ENCODE results near the gene PDK2. TPM values are rescaled to one million over a fixed set of nuclear protein-coding genes. Genes with fewer than 3 reads are reported as not detected.

PDK2 gene
- total and polyA plus RNA-seq, 10 of the 15 experiments (the other 5 are each of a cell fraction or from before 2014, with no cell fraction given): 0.98 to 22.6 (median 12.3) TPM

DNA sequence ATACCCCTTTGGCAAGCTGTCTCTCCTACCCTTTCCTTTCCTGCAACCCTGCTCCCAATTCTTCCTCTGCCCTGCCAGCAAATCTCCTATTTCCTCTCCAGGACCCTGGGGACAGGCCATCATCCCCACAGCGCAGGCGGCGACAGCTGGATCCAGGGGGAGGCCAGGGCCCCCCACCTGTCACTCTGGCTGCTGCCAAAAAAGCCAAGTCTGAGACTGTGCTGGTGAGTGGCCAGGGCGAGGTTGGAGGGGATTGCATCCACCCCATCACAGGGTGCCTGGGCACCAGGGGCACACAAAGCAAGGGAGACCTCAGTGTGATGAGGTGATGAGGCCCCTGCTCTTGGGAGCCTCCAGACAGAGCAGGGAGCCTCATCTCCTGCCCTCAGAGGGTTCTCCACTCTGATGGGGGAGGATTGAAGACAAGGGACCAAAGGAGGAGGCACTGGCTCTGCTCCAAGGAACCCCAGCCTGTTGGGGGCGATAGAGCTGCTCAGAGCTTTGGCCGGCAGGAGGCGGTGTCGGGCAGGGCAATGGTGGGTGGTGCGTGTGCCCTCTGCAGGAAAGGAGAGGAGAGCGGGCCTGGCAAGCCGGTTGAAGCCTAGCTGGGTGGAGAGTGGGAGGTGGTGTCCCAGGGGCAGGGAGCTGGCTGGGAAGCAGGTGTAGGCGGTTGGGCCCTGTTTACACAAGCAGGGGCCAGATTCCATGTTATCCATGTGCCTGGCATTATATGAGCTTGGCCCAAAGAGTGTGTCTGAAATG lies 15.6 kb upstream of the PDK2 start:
- Histone ChIP-seq H3K79me2 (ENCODE audit: control insufficient read depth, insufficient read depth, low read length) (no peaks in the 10 kb centered on the region), H3K27me3 (replicated peaks in 1 of 2; ENCODE audit: control insufficient read depth in 2 of 2, insufficient read depth in 2 of 2, low read length in 1 of 2) (no peaks in the 10 kb centered on the region), H3K4me2 (ENCODE audit: control insufficient read depth, insufficient read depth) (no peak overlapping the region), H3K4me1 (ENCODE audit: control insufficient read depth, insufficient read depth, low read length) (peaks cover 5% of the 10 kb centered on the region; the same call in 1 of the 2 replicates), H3K4me3 (no peak overlapping the region), H3K9ac (ENCODE audit: control insufficient read depth, insufficient read depth, low read length) (no peak overlapping the region), H3K9me3 (replicated peaks; ENCODE audit: control insufficient read depth, insufficient read depth, low read length) (no peaks in the 10 kb centered on the region), H2AFZ (ENCODE audit: control insufficient read depth, low read depth, low read length) (no peak overlapping the region), H4K20me1 (ENCODE audit: control insufficient read depth, insufficient read depth) (no peaks in the 10 kb centered on the region), H3K27ac (ENCODE audit: control insufficient read depth, insufficient read depth) (no peak overlapping the region), H3K36me3 (ENCODE audit: control insufficient read depth in 2 of 2, insufficient read depth in 2 of 2, low read length in 1 of 2) (peaks cover 0 to 4% of the 10 kb centered on the region in 2 experiments; a peak in 2 of 4 replicates)
- no TSS peak for BruUV-seq (replicated peaks)
- FAIRE-seq (no peak), ATAC-seq (peak; percentile 77), DNase-seq (ENCODE audit: low read depth, low spot score) (no peak)
- POLR2A ChIA-PET: no interaction called here
- RAD21 ChIA-PET (ENCODE audit: unreplicated experiment): no interaction called here
- SMC1A ChIA-PET (ENCODE audit: uncharacterized antibody, unreplicated experiment): interaction anchor here (1.1 kb wide), 1 partner anchor 53 kb away, joined by 3 read pairs; no protein-coding TSS in a partner anchor
- TF ChIP-seq RAD21 (IDR thresholded peaks at IDR 0.05; ENCODE audit: insufficient read depth, low read depth, low read length): peak; percentile 37; the same call in 1 of the 2 replicates
- peak; percentile 70 for TF ChIP-seq YY1 (IDR thresholded peaks at IDR 0.05; ENCODE audit: low read depth, low read length)
- TF ChIP-seq, protein P1, sequence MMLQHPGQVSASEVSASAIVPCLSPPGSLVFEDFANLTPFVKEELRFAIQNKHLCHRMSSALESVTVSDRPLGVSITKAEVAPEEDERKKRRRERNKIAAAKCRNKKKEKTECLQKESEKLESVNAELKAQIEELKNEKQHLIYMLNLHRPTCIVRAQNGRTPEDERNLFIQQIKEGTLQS (IDR thresholded peaks at IDR 0.05; ENCODE audit: borderline replicate concordance, extremely low read depth, low read depth, low read length): 0 out of 2 replicates have a peak, but pooled peaks have one; percentile 22
- TF ChIP-seq, protein P2, sequence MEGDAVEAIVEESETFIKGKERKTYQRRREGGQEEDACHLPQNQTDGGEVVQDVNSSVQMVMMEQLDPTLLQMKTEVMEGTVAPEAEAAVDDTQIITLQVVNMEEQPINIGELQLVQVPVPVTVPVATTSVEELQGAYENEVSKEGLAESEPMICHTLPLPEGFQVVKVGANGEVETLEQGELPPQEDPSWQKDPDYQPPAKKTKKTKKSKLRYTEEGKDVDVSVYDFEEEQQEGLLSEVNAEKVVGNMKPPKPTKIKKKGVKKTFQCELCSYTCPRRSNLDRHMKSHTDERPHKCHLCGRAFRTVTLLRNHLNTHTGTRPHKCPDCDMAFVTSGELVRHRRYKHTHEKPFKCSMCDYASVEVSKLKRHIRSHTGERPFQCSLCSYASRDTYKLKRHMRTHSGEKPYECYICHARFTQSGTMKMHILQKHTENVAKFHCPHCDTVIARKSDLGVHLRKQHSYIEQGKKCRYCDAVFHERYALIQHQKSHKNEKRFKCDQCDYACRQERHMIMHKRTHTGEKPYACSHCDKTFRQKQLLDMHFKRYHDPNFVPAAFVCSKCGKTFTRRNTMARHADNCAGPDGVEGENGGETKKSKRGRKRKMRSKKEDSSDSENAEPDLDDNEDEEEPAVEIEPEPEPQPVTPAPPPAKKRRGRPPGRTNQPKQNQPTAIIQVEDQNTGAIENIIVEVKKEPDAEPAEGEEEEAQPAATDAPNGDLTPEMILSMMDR (IDR thresholded peaks at IDR 0.05 in 2 of 3, conservative IDR thresholded peaks at IDR 0.05 in 1 of 3; ENCODE audit: control insufficient read depth in 2 of 3, extremely low read depth in 1 of 3, insufficient read depth in 1 of 3, low read depth in 3 of 3, low read length in 3 of 3): peak; percentile 42 to 72 (median 55)
- no peak for TF ChIP-seq SRF (IDR thresholded peaks at IDR 0.05; ENCODE audit: low read depth in 2 of 2, low read length in 2 of 2)
- TF ChIP-seq POLR2AphosphoS5 (IDR thresholded peaks at IDR 0.05; ENCODE audit: low read length): no peak
- TF ChIP-seq SMC3 (IDR thresholded peaks at IDR 0.05; ENCODE audit: borderline replicate concordance, low read length): peak; percentile 7; the same call in 1 of the 2 replicates
- TF ChIP-seq, protein P3, sequence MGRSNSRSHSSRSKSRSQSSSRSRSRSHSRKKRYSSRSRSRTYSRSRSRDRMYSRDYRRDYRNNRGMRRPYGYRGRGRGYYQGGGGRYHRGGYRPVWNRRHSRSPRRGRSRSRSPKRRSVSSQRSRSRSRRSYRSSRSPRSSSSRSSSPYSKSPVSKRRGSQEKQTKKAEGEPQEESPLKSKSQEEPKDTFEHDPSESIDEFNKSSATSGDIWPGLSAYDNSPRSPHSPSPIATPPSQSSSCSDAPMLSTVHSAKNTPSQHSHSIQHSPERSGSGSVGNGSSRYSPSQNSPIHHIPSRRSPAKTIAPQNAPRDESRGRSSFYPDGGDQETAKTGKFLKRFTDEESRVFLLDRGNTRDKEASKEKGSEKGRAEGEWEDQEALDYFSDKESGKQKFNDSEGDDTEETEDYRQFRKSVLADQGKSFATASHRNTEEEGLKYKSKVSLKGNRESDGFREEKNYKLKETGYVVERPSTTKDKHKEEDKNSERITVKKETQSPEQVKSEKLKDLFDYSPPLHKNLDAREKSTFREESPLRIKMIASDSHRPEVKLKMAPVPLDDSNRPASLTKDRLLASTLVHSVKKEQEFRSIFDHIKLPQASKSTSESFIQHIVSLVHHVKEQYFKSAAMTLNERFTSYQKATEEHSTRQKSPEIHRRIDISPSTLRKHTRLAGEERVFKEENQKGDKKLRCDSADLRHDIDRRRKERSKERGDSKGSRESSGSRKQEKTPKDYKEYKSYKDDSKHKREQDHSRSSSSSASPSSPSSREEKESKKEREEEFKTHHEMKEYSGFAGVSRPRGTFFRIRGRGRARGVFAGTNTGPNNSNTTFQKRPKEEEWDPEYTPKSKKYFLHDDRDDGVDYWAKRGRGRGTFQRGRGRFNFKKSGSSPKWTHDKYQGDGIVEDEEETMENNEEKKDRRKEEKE (IDR thresholded peaks at IDR 0.05): no peak
- no peak for TF ChIP-seq LARP7 (IDR thresholded peaks at IDR 0.05)
- intact Hi-C loops (cut with micrococcal nuclease; ENCODE audit: unreplicated experiment) (loop anchor here (1.0 kb wide), 1 partner anchor 23 kb away; the partner anchor contains the start of gene ITGA3), in situ Hi-C loops (cut with MboI) (no loop called here)
- WGBS (ENCODE audit: insufficient coverage, insufficient replicate concordance, low lambda C conversion rate, missing lambda C conversion rate): 73% methylated on average over 12 of the region's 12 CpGs
- CTCF ChIA-PET: interaction anchor here (0.6 to 2.8 kb wide), 8 partner anchors 12 to 76 kb away, joined by 3 to 9 read pairs (median 3); partner anchors contain the start of gene ITGA3
